HG03571 (cell line): ENCODE results near the gene S1PR5.
"Not testable (repeated sequence)": the region's sequence is repeated elsewhere in the genome, so short reads cannot be mapped to it uniquely, and the experiment has no call there.

ENCODE experiments used
- ATAC-seq: cut with Tn5 transposase; IDR thresholded peaks from one replicate; pipeline ENCODE4 v1.9.1; 2021; ENCODE audit not compliant: unreplicated experiment

S1PR5 gene

GRCh38 chr19:10517361-10517759 is at the start of gene S1PR5:
Gene S1PR5 (minus strand): TSS chr19:10517447. CDS start chr19:10515011, 2,436 bp downstream.
- ATAC-seq = no peak

- peak; percentile 24 for ATAC-seq
Observed at GRCh38 chr19:10566658-10567410, 49.6 kb upstream of the S1PR5 start.

GRCh38 chr19:10566408-10566657 is 49.1 kb upstream of the S1PR5 start:
- no peak for ATAC-seq

- peak; percentile 44 for ATAC-seq
Observed at GRCh38 chr19:10565567-10566407, 48.5 kb upstream of the S1PR5 start, which contains the start of gene KRI1. Gene KRI1 (minus strand): TSS chr19:10566010. CDS start chr19:10565999, 11 bp downstream.

GRCh38 chr19:10565028-10565566 is 47.9 kb upstream of the S1PR5 start:
- ATAC-seq = no peak

GRCh38 chr19:10562609-10563008 is 45.4 kb upstream of the S1PR5 start:
- no peak for ATAC-seq

GRCh38 chr19:10560154-10560553 is 42.9 kb upstream of the S1PR5 start:
- no peak for ATAC-seq

- ATAC-seq = no peak
Observed at GRCh38 chr19:10557603-10558197, 40.5 kb upstream of the S1PR5 start.

- no peak for ATAC-seq
Observed at GRCh38 chr19:10555610-10555973, 38.3 kb upstream of the S1PR5 start.

GRCh38 chr19:10554760-10555609 is 37.7 kb upstream of the S1PR5 start:
- no peak for ATAC-seq

GRCh38 chr19:10553943-10554381 is 36.7 kb upstream of the S1PR5 start:
- peak; percentile 53 for ATAC-seq

GRCh38 chr19:10553087-10553667 is 35.9 kb upstream of the S1PR5 start:
- ATAC-seq = no peak

GRCh38 chr19:10552510-10553053 is 35.3 kb upstream of the S1PR5 start:
- no peak for ATAC-seq

GRCh38 chr19:10551698-10552301 is 34.6 kb upstream of the S1PR5 start:
- no peak for ATAC-seq

GRCh38 chr19:10551006-10551405 is 33.8 kb upstream of the S1PR5 start:
- not testable (repeated sequence) for ATAC-seq

- ATAC-seq = no peak
Observed at GRCh38 chr19:10550336-10550735, 33.1 kb upstream of the S1PR5 start.

- ATAC-seq = no peak
Observed at GRCh38 chr19:10549733-10550132, 32.5 kb upstream of the S1PR5 start.

- no peak for ATAC-seq
Observed at GRCh38 chr19:10548746-10549276, 31.6 kb upstream of the S1PR5 start.

- ATAC-seq = no peak
Observed at GRCh38 chr19:10546817-10547216, 29.6 kb upstream of the S1PR5 start.
